Effector memory CD4-positive, alpha-beta T cell (primary cell): ENCODE results near the gene ZIK1.
A peak's percentile ranks its signal among the peaks of the same experiment; 100 is the strongest.

Experiments used
- DNase-seq, 3 donors: peaks; one replicate each; pipeline ENCODE4 v3.0.0-alpha.2; 2020
- H3K27ac ChIP-seq: 2 replicates; pipeline ENCODE4 v1.7.0; 2013; ENCODE audit warnings: mild to moderate bottlenecking, low read length, moderate library complexity; ENCODE audit not compliant: insufficient read depth, poor library complexity, severe bottlenecking
- H3K27me3 ChIP-seq: replicated peaks from 2 replicates; pipeline ENCODE4 v1.7.0; 2013; ENCODE audit warnings: mild to moderate bottlenecking, low read length; ENCODE audit not compliant: insufficient read depth, control insufficient read depth, poor library complexity, severe bottlenecking
- H3K36me3 ChIP-seq: 2 replicates; pipeline ENCODE4 v1.7.0; 2013; ENCODE audit warnings: mild to moderate bottlenecking, low read length, moderate library complexity; ENCODE audit not compliant: control insufficient read depth, insufficient read depth
- H3K4me1 ChIP-seq: 2 replicates; pipeline ENCODE4 v1.7.0; 2013; ENCODE audit warnings: low read length, mild to moderate bottlenecking; ENCODE audit not compliant: control insufficient read depth, insufficient read depth, poor library complexity, severe bottlenecking
- H3K4me3 ChIP-seq: 2 replicates; pipeline ENCODE4 v1.7.0; 2013; ENCODE audit warnings: low read length, low read depth, mild to moderate bottlenecking; ENCODE audit not compliant: insufficient read depth, poor library complexity, severe bottlenecking
- H3K9me3 ChIP-seq: 2 replicates; pipeline ENCODE4 v1.7.0; 2013; ENCODE audit warnings: mild to moderate bottlenecking, low read length, moderate library complexity; ENCODE audit not compliant: control insufficient read depth
- total RNA-seq, 3 donors: gene quantifications; one replicate each; lab custom pipeline; 2026; lab: John Stamatoyannopoulos, UW

The ZIK1 gene
- 5.9 to 8.9 (median 8.2) reads per million in 3 donors for total RNA-seq

DNA sequence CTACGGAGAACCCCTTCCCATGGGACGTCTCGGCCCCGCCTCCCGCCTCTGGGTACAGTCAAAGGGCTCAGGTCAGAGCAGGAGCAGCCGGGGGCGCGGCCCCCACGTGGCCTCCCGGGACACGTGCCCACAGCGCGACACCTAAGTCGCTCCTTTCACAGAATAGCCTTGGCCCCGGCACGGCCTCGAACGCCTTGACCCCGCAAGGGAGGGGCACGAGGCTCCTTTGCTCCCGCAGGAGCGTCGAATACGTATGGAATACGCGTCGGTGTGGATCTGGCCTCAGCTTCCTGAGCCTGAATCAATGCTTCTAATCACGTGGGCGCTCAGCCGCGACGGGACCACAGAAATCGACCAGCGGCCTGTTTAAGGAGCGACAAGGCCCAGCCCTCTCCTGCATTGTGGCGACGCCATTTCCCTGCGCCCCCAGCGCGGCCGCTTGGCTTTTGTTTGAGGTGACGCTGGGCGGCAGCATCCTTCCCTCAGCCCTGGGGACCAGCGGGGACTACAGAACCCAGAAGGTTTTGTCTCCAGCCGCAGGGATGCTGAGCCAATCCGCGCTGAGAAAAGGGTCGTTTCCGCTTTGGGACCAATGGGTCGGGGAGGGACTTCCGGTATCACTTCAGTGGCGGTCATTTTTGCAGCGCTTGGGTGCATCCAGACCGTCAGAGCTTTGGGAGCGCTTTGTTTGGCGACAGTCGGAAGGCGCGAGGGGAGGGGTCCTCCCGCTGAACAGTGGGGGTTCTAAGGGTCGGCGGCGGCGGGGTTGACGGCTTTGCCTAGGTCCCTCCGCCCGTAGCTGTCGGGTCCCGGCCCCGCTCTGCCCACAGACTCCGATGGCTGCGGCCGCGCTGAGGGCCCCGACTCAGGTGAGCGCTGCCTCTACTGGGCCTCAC is at the start of gene ZIK1:
Gene ZIK1, plus strand, starts transcription at position 625 of the 896 bp plus-strand sequence. Its CDS starts 212 bp downstream, at position 837.
- Histone ChIP-seq H3K4me1 (peaks cover 7% of the 10 kb centered on the region), H3K9me3 (peaks cover 23% of the 10 kb centered on the region), H3K27me3 (no peaks in the 10 kb centered on the region), H3K4me3 (peak within 1 kb of the TSS; percentile 62), H3K36me3 (peaks cover 12% of the 10 kb centered on the region), H3K27ac (peak within 1 kb of the TSS; percentile 30)
- peak; percentile 73 to 79 (median 79) for DNase-seq

DNA sequence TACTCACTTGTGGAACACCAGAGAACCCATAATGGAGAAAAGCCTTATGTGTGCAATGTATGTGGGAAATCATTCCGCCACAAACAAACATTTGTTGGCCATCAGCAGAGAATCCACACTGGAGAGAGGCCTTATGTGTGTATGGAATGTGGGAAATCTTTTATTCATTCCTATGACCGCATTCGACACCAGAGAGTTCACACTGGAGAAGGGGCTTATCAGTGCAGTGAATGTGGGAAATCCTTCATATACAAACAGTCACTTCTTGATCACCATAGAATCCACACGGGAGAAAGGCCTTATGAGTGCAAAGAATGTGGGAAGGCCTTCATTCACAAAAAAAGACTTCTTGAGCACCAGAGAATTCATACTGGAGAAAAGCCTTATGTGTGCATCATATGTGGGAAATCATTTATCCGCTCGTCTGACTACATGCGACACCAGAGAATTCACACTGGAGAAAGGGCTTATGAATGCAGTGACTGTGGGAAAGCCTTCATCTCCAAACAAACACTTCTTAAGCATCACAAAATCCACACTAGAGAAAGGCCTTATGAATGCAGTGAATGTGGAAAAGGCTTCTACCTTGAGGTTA is 45.9 kb upstream of the ZIK1 start:
- Histone ChIP-seq H3K27ac (no peak overlapping the region), H3K27me3 (no peaks in the 10 kb centered on the region), H3K4me1 (no peaks in the 10 kb centered on the region), H3K4me3 (no peak overlapping the region), H3K36me3 (peaks cover 77% of the 10 kb centered on the region), H3K9me3 (peaks cover 77% of the 10 kb centered on the region)
- DNase-seq: no peak

DNA sequence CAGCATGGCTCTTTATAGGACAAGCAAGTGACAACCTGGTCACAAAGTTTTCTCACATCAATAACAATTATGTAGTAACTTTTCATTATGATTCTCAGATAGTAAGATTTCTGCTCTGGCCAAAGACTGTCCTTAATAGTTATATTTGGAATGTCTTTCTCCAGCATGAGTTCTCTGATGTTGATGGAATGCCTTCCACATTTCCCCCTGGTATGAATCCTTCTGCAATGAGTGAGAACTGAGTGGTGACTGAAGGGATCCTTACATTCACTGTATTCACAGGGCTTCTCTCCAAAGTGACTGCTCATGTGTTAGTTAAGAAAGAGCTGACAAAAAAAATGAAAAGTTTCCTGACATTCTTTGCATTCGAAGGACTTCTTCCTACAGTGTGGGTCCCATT is 37.4 kb upstream of the ZIK1 start:
- H3K4me1 ChIP-seq: no peaks in the 10 kb centered on the region
- H3K27me3 ChIP-seq: no peaks in the 10 kb centered on the region
- H3K27ac ChIP-seq: no peak overlapping the region
- DNase-seq: no peak
- peaks cover 54% of the 10 kb centered on the region for H3K9me3 ChIP-seq
- H3K36me3 ChIP-seq: peaks cover 75% of the 10 kb centered on the region
- H3K4me3 ChIP-seq: no peak overlapping the region

DNA sequence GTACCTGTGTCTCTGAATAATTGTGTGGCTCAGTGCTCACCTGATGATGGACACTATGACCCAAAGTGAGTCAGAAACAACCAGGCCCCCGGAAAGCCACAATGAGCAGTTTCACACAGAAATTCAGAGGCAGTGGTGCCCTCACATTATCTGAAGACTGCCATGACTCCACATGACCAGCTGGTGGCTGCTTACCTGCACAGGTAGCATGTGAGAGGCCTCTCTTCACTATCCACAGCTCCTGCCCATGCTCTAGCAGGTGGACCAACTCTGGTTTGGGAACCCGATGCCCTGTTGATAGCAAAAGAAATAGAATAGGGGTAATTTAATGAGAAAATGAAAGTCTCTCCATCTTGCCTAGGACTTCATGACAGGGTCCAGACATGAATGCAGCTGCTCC is 31.5 kb upstream of the ZIK1 start:
- Histone ChIP-seq H3K36me3 (peaks cover 87% of the 10 kb centered on the region), H3K27ac (no peak overlapping the region), H3K4me3 (no peak overlapping the region), H3K9me3 (peaks cover 32% of the 10 kb centered on the region), H3K4me1 (no peaks in the 10 kb centered on the region), H3K27me3 (no peaks in the 10 kb centered on the region)
- DNase-seq: no peak

DNA sequence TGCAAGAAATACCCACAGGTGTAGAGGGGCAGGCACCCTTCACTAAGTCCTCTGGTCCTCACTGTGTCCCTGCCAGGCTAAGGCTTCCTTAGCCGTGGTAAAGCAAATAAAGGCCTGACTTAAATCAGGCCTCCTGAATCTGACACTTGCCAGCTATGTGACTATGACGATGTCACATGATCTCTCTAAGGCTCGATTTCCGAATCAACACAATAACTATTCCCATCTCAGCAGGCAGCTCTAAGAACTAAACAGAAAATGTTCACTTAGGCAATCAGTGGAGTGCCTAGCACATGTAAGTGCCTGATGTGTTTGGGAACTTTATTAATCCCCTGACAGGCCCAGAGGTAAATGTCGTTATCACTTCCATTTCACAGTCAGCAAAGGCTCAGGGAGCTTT is 26.3 kb upstream of the ZIK1 start:
- Histone ChIP-seq H3K9me3 (peaks cover 16% of the 10 kb centered on the region), H3K4me3 (no peak overlapping the region), H3K27ac (no peak overlapping the region), H3K36me3 (peaks cover 37% of the 10 kb centered on the region), H3K4me1 (no peaks in the 10 kb centered on the region), H3K27me3 (no peaks in the 10 kb centered on the region)
- no peak for DNase-seq

DNA sequence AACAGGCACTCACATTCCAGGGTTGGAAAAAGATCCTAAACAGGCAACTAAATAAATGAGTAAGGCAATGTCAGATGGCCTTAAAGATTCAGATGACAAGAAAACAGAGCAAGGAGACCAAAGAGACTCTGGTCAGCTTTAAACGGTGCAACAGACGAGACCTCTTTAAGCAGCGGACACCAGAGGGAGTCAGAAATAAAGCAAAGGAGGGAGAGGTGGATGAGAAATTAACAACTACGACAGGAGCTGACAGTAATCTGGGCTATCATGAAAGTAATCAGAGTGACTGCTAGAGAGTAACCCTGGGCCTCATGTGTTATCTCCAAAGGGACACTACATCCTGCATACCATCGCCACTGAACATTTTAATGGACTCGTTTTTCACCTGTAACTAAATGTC is 25.4 kb upstream of the ZIK1 start:
- DNase-seq: no peak
- H3K36me3 ChIP-seq: peaks cover 28% of the 10 kb centered on the region
- peaks cover 7% of the 10 kb centered on the region for H3K9me3 ChIP-seq
- no peaks in the 10 kb centered on the region for H3K27me3 ChIP-seq
- H3K4me3 ChIP-seq: peak overlapping the region; percentile 83
- H3K4me1 ChIP-seq: no peaks in the 10 kb centered on the region
- no peak overlapping the region for H3K27ac ChIP-seq

DNA sequence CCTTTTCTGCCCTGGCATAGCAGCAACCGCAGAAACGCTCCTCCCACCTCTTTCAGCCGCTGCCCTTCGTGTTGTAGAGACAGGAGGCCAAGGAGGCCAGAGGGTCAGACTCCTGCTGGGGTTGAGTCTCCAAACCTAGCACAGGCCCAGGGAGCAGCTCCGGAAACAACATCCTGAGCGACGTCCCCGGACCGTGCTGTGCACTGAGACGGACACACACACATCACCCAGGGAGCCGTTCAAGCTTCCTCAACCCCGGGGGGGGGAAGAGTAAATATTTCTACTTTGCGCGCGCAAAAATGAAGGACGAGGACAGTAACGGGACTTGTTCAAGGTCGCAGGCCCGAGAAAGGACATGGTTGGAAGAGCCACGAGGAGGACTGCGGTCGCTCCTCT is 24.9 kb upstream of the ZIK1 start:
- Histone ChIP-seq H3K27ac (peak overlapping the region; percentile 52), H3K4me3 (peak overlapping the region; percentile 83), H3K27me3 (no peaks in the 10 kb centered on the region), H3K36me3 (peaks cover 24% of the 10 kb centered on the region), H3K9me3 (peaks cover 3% of the 10 kb centered on the region), H3K4me1 (no peaks in the 10 kb centered on the region)
- DNase-seq: no peak

- DNase-seq: peak; percentile 69 to 75 (median 75)
- no peaks in the 10 kb centered on the region for H3K27me3 ChIP-seq
- peak within 1 kb of the TSS; percentile 83 for H3K4me3 ChIP-seq
- H3K9me3 ChIP-seq: peaks cover under 1% of the 10 kb centered on the region
- peak within 1 kb of the TSS; percentile 52 for H3K27ac ChIP-seq
- H3K4me1 ChIP-seq: no peaks in the 10 kb centered on the region
- peaks cover 19% of the 10 kb centered on the region for H3K36me3 ChIP-seq
These were observed 24.4 kb upstream of the ZIK1 start, which contains the start of gene ZNF550 for GRCh38 chr19:57559404-57560025. ZNF550 (minus strand) TSS chr19:57559863; CDS start chr19:57559682, 181 bp downstream.

DNA sequence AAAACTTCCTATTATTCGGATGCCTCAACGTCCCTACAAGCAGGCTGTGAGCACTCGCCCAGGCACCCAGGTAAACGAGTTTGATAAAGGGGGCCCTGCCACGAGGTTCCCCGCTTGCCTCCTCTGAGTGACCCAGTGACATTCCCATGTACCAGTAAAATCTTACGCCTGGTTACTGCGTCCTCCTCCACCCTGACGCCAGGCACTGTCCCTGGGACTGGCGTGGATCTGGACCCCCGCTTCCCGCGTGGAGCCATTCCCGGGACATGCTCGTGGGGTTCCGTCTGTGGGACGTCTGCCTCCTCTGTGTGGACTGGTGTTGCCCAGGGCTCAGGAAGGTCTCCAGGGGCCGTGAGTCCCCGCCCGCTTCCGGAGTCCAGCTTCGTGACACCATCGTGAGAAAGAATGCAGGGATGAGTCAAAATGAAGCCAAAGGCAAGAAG is 23.9 kb upstream of the ZIK1 start:
- no peaks in the 10 kb centered on the region for H3K4me1 ChIP-seq
- H3K9me3 ChIP-seq: no peaks in the 10 kb centered on the region
- peak overlapping the region; percentile 83 for H3K4me3 ChIP-seq
- H3K27me3 ChIP-seq: no peaks in the 10 kb centered on the region
- H3K36me3 ChIP-seq: peaks cover 13% of the 10 kb centered on the region
- H3K27ac ChIP-seq: no peak overlapping the region
- DNase-seq: no peak
